OCI-LY1 (cell line): ENCODE results near the gene CXCL12.

Source experiments
- CTCF ChIP-seq: fragments of 200-600 bp; sonication (generic), shearing (Covaris generic); IDR thresholded peaks from 2 replicates; pipeline ENCODE4 v1.5.1; 2017; ENCODE audit warnings: mild to moderate bottlenecking, antibody characterized with exemption, low read length, moderate library complexity, mixed read lengths
- EZH2 ChIP-seq: fragments of 200-600 bp; sonication (generic), shearing (Covaris generic); IDR thresholded peaks from 2 replicates; pipeline ENCODE4 v1.8.0; 2017; ENCODE audit warnings: borderline replicate concordance, mixed run types, mild to moderate bottlenecking, antibody characterized with exemption, low read length, moderate library complexity, mixed read lengths

GRCh38 chr10:44382131-44382858, 2.6 kb downstream of the CXCL12 start:
- TF ChIP-seq CTCF (no peak), EZH2 (no peak)
